Cortex of kidney (tissue), 1 donor: ENCODE data around the gene MAP3K4.
"Not testable (repeated sequence)": the region's sequence is repeated elsewhere in the genome, so short reads cannot be mapped to it uniquely, and the experiment has no call there.

ENCODE experiments used
- DNase-seq: peaks from one replicate; lab custom pipeline; 2025; lab: John Stamatoyannopoulos, UW

The MAP3K4 gene

DNA sequence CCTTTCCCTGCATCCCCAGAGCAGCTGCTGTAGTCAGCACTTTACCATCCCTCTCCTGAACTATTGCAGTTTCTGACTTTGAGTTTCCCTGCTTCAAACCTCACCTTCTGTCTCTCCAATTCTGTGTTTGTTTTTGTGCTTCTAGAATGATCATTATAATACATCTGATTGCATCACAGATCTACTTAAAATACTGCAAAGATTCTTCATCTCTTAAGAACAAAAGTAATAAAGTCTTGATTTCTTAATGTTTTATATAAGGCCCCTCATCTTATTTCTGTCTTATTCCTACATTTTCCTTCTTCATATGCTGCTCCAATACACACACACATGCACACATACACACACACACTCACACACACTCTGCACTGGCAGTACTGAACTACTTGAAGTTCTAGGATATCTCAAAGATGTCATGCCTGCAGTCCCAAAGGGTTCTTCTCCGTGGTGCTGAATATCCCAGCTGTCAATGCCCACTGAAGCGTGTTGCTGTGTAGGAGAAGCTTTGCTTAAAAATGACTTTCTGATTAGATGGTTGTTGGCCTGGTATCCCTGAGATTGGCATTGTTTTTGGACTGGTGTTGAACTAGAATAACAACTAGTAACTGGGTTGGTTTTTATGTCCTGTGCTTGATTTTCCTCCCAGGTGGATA is 97.2 kb downstream of the MAP3K4 start:
- DNase-seq: no peak

- DNase-seq: no peak
Observed at GRCh38 chr6:161091151-161091550, 99.6 kb downstream of the MAP3K4 start.

GRCh38 chr6:161091972-161092701 is 100.6 kb downstream of the MAP3K4 start:
- no peak for DNase-seq

DNA sequence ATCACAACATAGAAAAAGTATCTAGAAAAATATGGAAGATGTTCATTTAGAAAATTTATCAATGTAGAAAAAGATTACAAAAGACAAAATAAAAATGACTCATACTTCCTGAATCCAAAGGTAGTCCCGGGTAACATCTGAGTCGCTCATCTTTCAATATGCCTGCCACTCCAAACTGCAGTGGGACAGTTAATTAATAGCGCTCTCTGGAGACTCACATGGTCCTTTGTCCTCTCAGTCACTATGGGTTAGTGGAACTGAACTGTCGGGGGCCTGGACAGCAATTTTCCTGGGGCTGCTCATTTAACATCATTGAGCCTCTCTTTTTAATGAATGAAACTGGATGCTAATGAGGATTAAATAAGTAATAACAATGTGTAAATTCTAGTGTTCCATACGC is 103.4 kb downstream of the MAP3K4 start:
- DNase-seq: no peak

DNA sequence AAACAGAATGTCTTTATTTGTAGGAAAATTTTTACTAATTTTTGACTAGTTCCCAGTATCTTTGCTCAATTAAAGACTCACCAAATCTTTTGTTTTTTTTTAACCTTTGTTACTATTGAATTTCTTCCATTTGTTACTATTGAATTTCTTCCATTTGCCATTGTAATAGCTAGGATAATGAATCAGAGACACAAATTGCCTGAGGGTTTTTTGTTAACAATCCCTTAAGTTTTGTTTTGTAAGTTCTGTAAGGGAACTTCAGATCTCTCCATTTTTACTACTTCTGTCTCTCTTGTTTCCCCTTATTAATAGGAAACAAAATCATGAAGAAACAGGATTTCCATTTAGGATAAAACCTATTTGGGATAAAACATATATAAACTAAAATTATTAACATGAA is 104.3 kb downstream of the MAP3K4 start:
- DNase-seq: no peak

- DNase-seq: no peak
Observed at GRCh38 chr6:161100072-161100471, 108.5 kb downstream of the MAP3K4 start.

GRCh38 chr6:161101517-161101916 is 109.9 kb downstream of the MAP3K4 start:
- no peak for DNase-seq

GRCh38 chr6:161103475-161103874 is 111.9 kb downstream of the MAP3K4 start:
- no peak for DNase-seq

DNA sequence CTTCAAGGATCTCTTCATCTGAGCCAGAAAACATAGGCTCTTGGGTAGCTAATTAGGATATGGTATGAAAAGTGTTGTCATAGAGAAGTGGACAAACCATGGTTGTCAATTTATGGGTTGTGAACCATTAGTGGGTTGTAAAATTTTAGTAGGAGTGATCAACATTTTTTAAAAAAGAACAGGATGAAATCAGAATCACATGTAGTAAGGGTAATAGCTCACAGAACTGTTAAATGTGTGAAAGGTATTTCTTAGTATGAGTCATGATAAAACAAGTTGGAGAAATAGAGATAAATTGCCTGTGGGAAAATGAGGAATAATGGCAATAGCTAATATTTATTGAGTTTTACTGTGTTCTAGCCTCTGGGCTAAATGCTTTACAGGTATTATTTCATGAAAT is 113.4 kb downstream of the MAP3K4 start:
- DNase-seq: no peak

DNA sequence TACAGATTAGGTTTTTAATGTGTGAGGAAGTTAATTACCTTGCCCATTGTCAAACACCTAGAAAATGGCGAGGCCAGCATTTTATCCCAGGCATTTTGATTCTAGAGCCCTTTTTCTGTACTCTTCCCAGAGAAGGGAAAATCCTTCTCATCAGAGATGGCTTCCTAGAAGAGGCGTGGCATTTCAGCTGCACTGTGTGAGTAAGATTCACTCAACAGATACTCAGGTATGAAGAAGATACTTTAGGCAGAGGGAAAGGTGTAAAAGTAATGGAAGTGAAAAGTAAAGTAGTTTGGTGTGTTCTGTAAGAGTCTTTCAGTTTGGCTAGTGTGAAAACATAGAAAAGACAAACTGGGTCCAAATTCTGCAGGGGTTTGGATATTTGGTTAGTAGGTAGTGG is 113.8 kb downstream of the MAP3K4 start:
- DNase-seq: no peak

GRCh38 chr6:161107779-161108730 is 116.5 kb downstream of the MAP3K4 start:
- DNase-seq: no peak

DNA sequence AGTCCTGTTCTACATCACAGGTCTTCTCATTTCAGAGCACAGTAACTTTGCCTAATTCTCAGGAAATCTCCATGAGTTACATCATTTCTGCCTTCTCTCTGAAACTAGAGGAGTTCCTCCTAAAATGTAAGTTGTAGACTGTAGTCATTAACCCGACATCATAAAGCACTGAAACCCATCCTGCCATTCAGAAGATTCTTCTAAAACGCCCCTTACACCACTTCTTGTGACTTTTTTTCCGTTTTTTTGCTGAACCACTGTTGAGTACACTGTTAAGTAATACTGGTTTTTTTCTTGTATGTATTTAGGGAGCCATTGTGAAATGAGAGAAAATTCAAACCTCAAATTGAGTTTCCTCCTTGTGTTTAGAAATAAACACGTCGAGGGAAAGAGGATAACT is 117.3 kb downstream of the MAP3K4 start:
- DNase-seq: no peak

- no peak for DNase-seq
Observed at GRCh38 chr6:161109366-161109765, 117.8 kb downstream of the MAP3K4 start.

DNA sequence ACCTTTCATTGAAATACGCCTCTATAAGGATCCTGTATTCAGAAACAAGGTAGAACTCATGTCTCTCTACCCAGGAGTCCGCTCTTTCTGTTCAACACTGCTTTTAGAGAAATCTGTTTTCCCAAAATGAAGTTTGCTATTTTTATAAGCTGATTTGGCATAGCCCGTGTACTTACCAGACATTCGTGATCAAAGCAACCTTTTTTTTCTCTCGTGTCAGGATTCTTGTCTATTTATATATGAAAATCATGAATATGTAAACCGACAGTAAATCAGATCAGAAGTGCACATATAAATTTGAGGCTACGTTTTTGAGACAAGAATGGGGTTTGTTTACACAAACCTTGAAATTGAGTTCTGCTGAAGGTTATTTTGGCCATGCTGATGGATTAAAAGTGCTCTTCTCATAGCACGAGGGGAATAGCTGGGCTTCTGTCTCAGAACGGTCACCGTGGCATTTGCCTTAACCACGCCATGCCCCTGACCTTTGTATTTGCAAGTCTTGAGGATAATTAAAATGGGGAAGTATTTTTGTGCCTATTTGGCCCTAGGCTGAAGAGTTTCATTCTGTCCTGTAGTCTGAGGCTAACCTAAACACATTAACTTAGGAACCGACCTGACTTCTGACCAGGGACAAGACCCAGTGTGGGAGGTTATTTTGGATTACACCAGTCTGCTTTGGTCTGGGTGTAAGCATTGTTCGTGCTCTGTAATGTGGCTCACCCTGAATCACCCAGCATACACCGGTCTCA is 118.6 kb downstream of the MAP3K4 start:
- DNase-seq: no peak

- no peak for DNase-seq
Observed at GRCh38 chr6:161111261-161111660, 119.7 kb downstream of the MAP3K4 start.

DNA sequence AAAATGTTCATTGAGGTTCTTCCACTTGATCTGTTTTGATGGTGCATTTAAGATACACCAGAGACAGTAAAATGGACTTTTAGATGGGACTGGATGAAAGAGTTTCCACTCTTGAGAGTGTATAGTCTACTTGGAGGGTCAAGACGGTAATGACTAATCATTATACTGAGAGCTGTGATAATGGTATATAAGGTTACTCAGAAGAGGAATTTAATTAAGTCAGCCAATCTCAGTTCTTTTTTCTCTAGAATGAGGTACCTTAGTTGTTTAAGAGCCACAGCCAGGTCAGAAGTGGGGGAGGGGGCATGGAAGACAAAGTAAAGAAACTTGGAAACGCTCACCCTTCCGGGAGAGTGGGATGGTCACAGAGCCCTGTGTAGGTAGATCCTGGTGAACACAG is 123.9 kb downstream of the MAP3K4 start:
- DNase-seq: no peak

GRCh38 chr6:161116554-161116953 is 125.0 kb downstream of the MAP3K4 start:
- no peak for DNase-seq

GRCh38 chr6:161117308-161117707 is 125.7 kb downstream of the MAP3K4 start:
- DNase-seq: no peak

DNA sequence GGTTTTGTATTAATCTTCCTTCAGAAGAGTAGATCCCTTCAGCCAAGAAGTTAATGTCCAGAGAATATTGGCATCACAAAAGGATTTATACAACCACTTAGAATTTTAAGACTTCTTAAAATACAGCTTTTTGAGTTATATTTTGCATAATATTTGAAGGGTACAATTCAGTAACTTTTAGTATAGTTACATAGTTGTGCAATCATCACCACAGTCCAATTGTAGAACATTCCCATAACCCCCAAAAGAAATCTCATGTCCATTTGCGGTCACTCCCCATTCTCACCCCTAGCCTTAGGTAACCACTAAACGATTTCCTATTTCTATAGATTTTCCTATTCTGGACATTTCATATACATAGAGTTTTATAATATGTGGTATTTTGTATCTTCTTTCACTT is 126.4 kb downstream of the MAP3K4 start:
- no peak for DNase-seq

DNA sequence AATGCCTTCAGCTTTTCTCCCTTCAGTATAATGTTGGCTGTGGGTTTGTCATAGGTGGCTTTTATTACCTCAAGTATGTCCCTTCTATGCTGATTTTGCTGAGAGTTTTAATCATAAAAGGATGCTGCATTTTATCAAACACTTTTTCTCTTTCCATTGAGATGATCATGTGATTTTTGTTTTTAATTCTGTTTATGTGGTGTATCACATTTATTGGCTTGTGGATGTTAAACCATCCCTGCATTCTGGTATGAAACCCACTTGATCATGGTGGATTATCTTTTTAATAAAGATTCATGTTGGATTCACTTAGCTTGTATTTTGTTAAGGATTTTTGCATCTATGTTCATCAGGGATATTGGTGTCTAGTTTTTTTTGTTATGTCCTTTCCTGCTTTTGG is 131.8 kb downstream of the MAP3K4 start:
- DNase-seq: not testable (repeated sequence)

DNA sequence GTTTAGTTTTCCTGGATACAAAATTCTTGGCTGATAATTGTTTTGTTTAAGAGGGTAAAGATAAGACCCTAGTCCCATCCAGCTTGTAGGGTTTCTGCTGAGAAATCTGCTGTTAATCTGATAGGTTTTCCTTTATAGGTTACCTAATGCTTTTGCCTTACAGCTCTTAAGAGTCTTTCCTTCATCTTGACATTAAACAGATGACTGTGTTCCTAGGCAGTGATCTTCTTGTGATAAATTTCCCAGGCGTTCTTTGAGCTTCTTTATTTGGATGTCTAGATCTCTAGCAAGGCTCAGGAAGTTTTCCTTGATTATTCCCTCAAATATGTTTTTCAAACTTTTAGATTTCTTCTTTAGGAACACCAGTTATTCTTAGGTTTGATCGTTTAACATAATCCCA is 134.0 kb downstream of the MAP3K4 start:
- no peak for DNase-seq
